IMR-90 (cell line): ENCODE results near the gene LGALS12. TPM values are rescaled to one million over a fixed set of nuclear protein-coding genes. Genes with fewer than 3 reads are reported as not detected.

ENCODE experiments used
- ATAC-seq: fragments of 200-7000 bp; cut with Tn5 transposase; 2 replicates; pipeline ENCODE4 v1.9.1; 2020; ENCODE audit warnings: low read depth, mild to moderate bottlenecking, moderate library complexity
- BruUV-seq: library from RNA; stranded (reverse); fragments of 400-500 nt; replicated peaks from 2 replicates; lab custom pipeline; 2021; lab: Mats Ljungman, UMichigan
- CTCF ChIA-PET: fragments of 300-600 bp; formaldehyde crosslinking; extraction: SDS; loops from one replicate; lab custom pipeline; 2021; ENCODE audit warnings: antibody characterized with exemption; lab: Yijun Ruan, JAX
- POLR2A ChIA-PET: fragments of 300-600 bp; sonication (Branson Sonifier 250); formaldehyde crosslinking; loops from one replicate; lab custom pipeline; 2022; ENCODE audit warnings: antibody characterized with exemption; ENCODE audit not compliant: unreplicated experiment; lab: Charles Lee
- DNase-seq: peaks from one replicate; pipeline ENCODE4 v3.0.0; 2013
- H2AFZ ChIP-seq: replicated peaks from 2 replicates; pipeline ENCODE3; 2013; ENCODE audit warnings: low read length, mild to moderate bottlenecking; ENCODE audit not compliant: poor library complexity
- H2AK5ac ChIP-seq: 2 replicates; pipeline ENCODE4 v1.6.1; 2013; ENCODE audit warnings: low read depth, low read length, inconsistent platforms
- H2AK9ac ChIP-seq: replicated peaks from 2 replicates; pipeline ENCODE3; 2013; ENCODE audit warnings: mild to moderate bottlenecking, low read depth, low read length, moderate library complexity; ENCODE audit not compliant: poor library complexity
- H2BK120ac ChIP-seq: 2 replicates; pipeline ENCODE4 v1.6.1; 2013; ENCODE audit warnings: low read depth, low read length, inconsistent platforms
- H2BK15ac ChIP-seq: 3 replicates; pipeline ENCODE4 v1.6.1; 2013; ENCODE audit warnings: low read depth, low read length, inconsistent platforms
- H2BK20ac ChIP-seq: 2 replicates; pipeline ENCODE4 v1.6.1; 2013; ENCODE audit warnings: low read depth, mild to moderate bottlenecking, inconsistent platforms, low read length, moderate library complexity
- H2BK5ac ChIP-seq: 2 replicates; pipeline ENCODE4 v1.6.1; 2013; ENCODE audit warnings: mild to moderate bottlenecking, low read depth, low read length, inconsistent platforms; ENCODE audit not compliant: poor library complexity, severe bottlenecking
- H3K14ac ChIP-seq: replicated peaks from 2 replicates; pipeline ENCODE4 v1.6.1; 2013; ENCODE audit warnings: low read depth, low read length, inconsistent platforms
- H3K18ac ChIP-seq: 2 replicates; pipeline ENCODE4 v1.6.1; 2013; ENCODE audit warnings: low read depth, low read length, control low read depth
- H3K23ac ChIP-seq: 2 replicates; pipeline ENCODE4 v1.6.1; 2013; ENCODE audit warnings: low read depth, low read length, inconsistent platforms
- H3K27ac ChIP-seq: 2 replicates; pipeline ENCODE4 v1.5.1; 2013; ENCODE audit warnings: mild to moderate bottlenecking, control low read depth, low read length; ENCODE audit not compliant: insufficient read depth
- H3K27me3 ChIP-seq: 2 replicates; pipeline ENCODE4 v1.6.1; 2013; ENCODE audit warnings: low read length; ENCODE audit not compliant: control insufficient read depth, insufficient read depth
- H3K36me3 ChIP-seq: 2 replicates; pipeline ENCODE4 v1.6.1; 2013; ENCODE audit warnings: low read length, mixed read lengths; ENCODE audit not compliant: control insufficient read depth, insufficient read depth
- H3K4ac ChIP-seq: 2 replicates; pipeline ENCODE4 v1.6.1; 2013; ENCODE audit warnings: low read depth, low read length, inconsistent platforms
- H3K4me1 ChIP-seq: 2 replicates; pipeline ENCODE4 v1.6.1; 2013; ENCODE audit warnings: low read length, mixed read lengths; ENCODE audit not compliant: control insufficient read depth, insufficient read depth
- H3K4me2 ChIP-seq: 2 replicates; pipeline ENCODE4 v1.6.1; 2013; ENCODE audit warnings: low read depth, mild to moderate bottlenecking, control low read depth, low read length, moderate library complexity
- H3K4me3 ChIP-seq: 2 replicates; pipeline ENCODE4 v1.5.1; 2013; ENCODE audit warnings: low read depth, mild to moderate bottlenecking, control low read depth, low read length, moderate library complexity; ENCODE audit not compliant: insufficient read depth
- H3K56ac ChIP-seq: 2 replicates; pipeline ENCODE4 v1.6.1; 2013; ENCODE audit warnings: low read length, inconsistent platforms; ENCODE audit not compliant: insufficient read depth; ENCODE audit errors: extremely low read depth
- H3K79me1 ChIP-seq, 2 experiments: 2 replicates each; pipeline ENCODE4 v1.6.1; 2013; ENCODE audit warnings: low read length in 2 of 2, inconsistent platforms in 1 of 2, low read depth in 1 of 2
- H3K9ac ChIP-seq: 2 replicates; pipeline ENCODE4 v1.6.1; 2013; ENCODE audit warnings: low read depth, low read length, control low read depth
- H3K9me1 ChIP-seq: 2 replicates; pipeline ENCODE4 v1.6.1; 2013; ENCODE audit warnings: low read length, inconsistent platforms; ENCODE audit not compliant: insufficient read depth
- H3K9me3 ChIP-seq: 2 replicates; pipeline ENCODE4 v1.6.1; 2013; ENCODE audit warnings: low read length; ENCODE audit not compliant: control insufficient read depth, insufficient read depth
- H4K20me1 ChIP-seq: 2 replicates; pipeline ENCODE4 v1.6.1; 2013; ENCODE audit warnings: low read length, inconsistent platforms; ENCODE audit not compliant: insufficient read depth
- H4K5ac ChIP-seq: 2 replicates; pipeline ENCODE4 v1.6.1; 2013; ENCODE audit warnings: mild to moderate bottlenecking, low read depth, low read length, control low read depth
- H4K8ac ChIP-seq, 2 experiments: 2 replicates each; pipeline ENCODE4 v1.6.1; 2013; ENCODE audit warnings: low read depth in 2 of 2, low read length in 2 of 2, control low read depth in 1 of 2, inconsistent platforms in 1 of 2
- H4K91ac ChIP-seq: 2 replicates; pipeline ENCODE4 v1.6.1; 2013; ENCODE audit warnings: low read depth, low read length, inconsistent platforms; ENCODE audit not compliant: insufficient read depth
- BHLHE40 ChIP-seq: fragments of 150-350 bp; IDR thresholded peaks from 2 replicates; pipeline ENCODE4 v1.6.1; 2016; ENCODE audit warnings: mild to moderate bottlenecking, low read depth, low read length
- CEBPB ChIP-seq: IDR thresholded peaks from 2 replicates; pipeline ENCODE4 v1.6.1; 2012; ENCODE audit warnings: low read depth, low read length, improper control_type of control experiment
- CHD1 ChIP-seq: IDR thresholded peaks from 2 replicates; pipeline ENCODE4 v1.6.1; 2012; ENCODE audit warnings: low read depth, low read length, improper control_type of control experiment
- CTCF ChIP-seq: conservative IDR thresholded peaks from 2 replicates; pipeline ENCODE4 v1.5.1; 2012; ENCODE audit warnings: mild to moderate bottlenecking, low read depth, low read length, improper control_type of control experiment
- ELK1 ChIP-seq: fragments of 150-350 bp; IDR thresholded peaks from 2 replicates; pipeline ENCODE4 v1.6.1; 2016; ENCODE audit warnings: low read depth, mild to moderate bottlenecking, low read length, moderate library complexity, borderline replicate concordance
- MAFK ChIP-seq: IDR thresholded peaks from 2 replicates; pipeline ENCODE4 v1.6.1; 2012; ENCODE audit warnings: low read depth, low read length, improper control_type of control experiment
- MAZ ChIP-seq: IDR thresholded peaks from 2 replicates; pipeline ENCODE4 v1.6.1; 2012; ENCODE audit warnings: low read depth, mild to moderate bottlenecking, low read length, improper control_type of control experiment, moderate library complexity, borderline replicate concordance
- MXI1 ChIP-seq: IDR thresholded peaks from 2 replicates; pipeline ENCODE4 v1.6.1; 2012; ENCODE audit warnings: low read depth, mild to moderate bottlenecking, low read length, moderate library complexity, borderline replicate concordance
- NFE2L2 ChIP-seq: fragments of 150-350 bp; IDR thresholded peaks from 2 replicates; pipeline ENCODE4 v1.6.1; 2016; ENCODE audit warnings: low read depth, mild to moderate bottlenecking, low read length
- POLR2A ChIP-seq: IDR thresholded peaks from 2 replicates; pipeline ENCODE4 v1.6.1; 2012; ENCODE audit warnings: mild to moderate bottlenecking, low read depth, low read length
- RAD21 ChIP-seq: IDR thresholded peaks from 2 replicates; pipeline ENCODE4 v1.6.1; 2012; ENCODE audit warnings: low read length, improper control_type of control experiment
- RCOR1 ChIP-seq: IDR thresholded peaks from 2 replicates; pipeline ENCODE4 v1.6.1; 2012; ENCODE audit warnings: mild to moderate bottlenecking, low read length, improper control_type of control experiment; ENCODE audit not compliant: insufficient replicate concordance
- RFX5 ChIP-seq: IDR thresholded peaks from 2 replicates; pipeline ENCODE4 v1.8.0; 2012; ENCODE audit warnings: low read depth, mild to moderate bottlenecking, low read length, moderate library complexity
- SMC3 ChIP-seq: fragments of 150-350 bp; IDR thresholded peaks from 2 replicates; pipeline ENCODE4 v1.6.1; 2016; ENCODE audit warnings: low read depth, mild to moderate bottlenecking, antibody characterized with exemption, low read length, moderate library complexity
- USF2 ChIP-seq: fragments of 150-350 bp; IDR thresholded peaks from 2 replicates; pipeline ENCODE4 v1.6.1; 2017; ENCODE audit warnings: mild to moderate bottlenecking, antibody characterized with exemption, low read length, low read depth
- WGBS, 2 experiments: methylation state at CpG; one replicate each; pipeline versions ENCODE4 v1.1.5 to v1.1.7; 2013; ENCODE audit warnings: missing lambda C conversion rate in 2 of 2; ENCODE audit not compliant: insufficient read length in 1 of 2; ENCODE audit errors: extremely low coverage in 2 of 2; 5-methylcytosine and 5-hydroxymethylcytosine counted together
- dilution Hi-C: fragments of 300-500 bp; cut with HindIII; formaldehyde crosslinking; loops from one replicate; pipeline ENCODE4 v1.14.3; 2018; ENCODE audit warnings: low sequenced_read_pairs; ENCODE audit not compliant: unreplicated experiment
- in situ Hi-C: fragments of 300-500 bp; cut with MboI; formaldehyde crosslinking; loops from 3 replicates; pipeline ENCODE4 v1.14.3; 2019; ENCODE audit warnings: low sequenced_read_pairs, inconsistent platforms, mixed read lengths
- intact Hi-C: fragments of 100-400 bp; cut with micrococcal nuclease; formaldehyde crosslinking; loops from 2 replicates; pipeline ENCODE4 v1.10.0; 2022
- polyA plus RNA-seq, 3 experiments: library from polyadenylated mRNA; depleted of rRNA; stranded (reverse); fragments of >200 nt; gene quantifications; 2 replicates each; pipeline ENCODE4 v1.2.3, GENCODE V29; 2012; ENCODE audit warnings: low replicate concordance in 1 of 3
- total RNA-seq: library from RNA; depleted of rRNA; stranded (reverse); fragments of >200 nt; gene quantifications from 2 replicates; pipeline ENCODE4 v1.2.3, GENCODE V29; 2012

LGALS12 gene
- total and polyA plus RNA-seq, 2 of the 4 experiments (the other 2 are of a cell fraction) = not detected

- no TSS peak for BruUV-seq
- CTCF ChIA-PET = no interaction called here
- dilution Hi-C loops = no loop called here
These were observed 992 bp downstream of the LGALS12 start for GRCh38 chr11:63506876-63507275.

More at GRCh38 chr11:63506876-63507275, 992 bp downstream of the LGALS12 start:
- POLR2A ChIA-PET = no interaction called here
- no peak overlapping the region for H3K9ac ChIP-seq
- H3K23ac ChIP-seq = no peak overlapping the region
- H3K4ac ChIP-seq = no peak overlapping the region
- H3K4me1 ChIP-seq = no peaks in the 10 kb centered on the region
- H2BK5ac ChIP-seq = no peak overlapping the region
- H2AFZ ChIP-seq = no peak overlapping the region
- in situ Hi-C loops (no loop called here), intact Hi-C loops (no loop called here)
- no CpG with 5 or more reads among the region's 2 CpGs for WGBS, 2 experiments
- no peak overlapping the region for H3K4me3 ChIP-seq
- no peaks in the 10 kb centered on the region for H3K9me3 ChIP-seq
- no peak overlapping the region for H2BK20ac ChIP-seq
- H3K14ac ChIP-seq = no peak overlapping the region
- TF ChIP-seq MAFK = no peak
- TF ChIP-seq MXI1 = no peak
- TF ChIP-seq CEBPB = no peak
- no peak for TF ChIP-seq CTCF
- TF ChIP-seq ELK1 = no peak
- TF ChIP-seq RAD21 = no peak
- no peak for TF ChIP-seq NFE2L2
- TF ChIP-seq POLR2A = no peak
- TF ChIP-seq CHD1 = no peak
- TF ChIP-seq BHLHE40 = no peak
- no peak for TF ChIP-seq RFX5
- TF ChIP-seq RCOR1 = no peak
- TF ChIP-seq SMC3 = no peak
- no peak for TF ChIP-seq MAZ
- TF ChIP-seq USF2 = no peak
- no peak overlapping the region for H2BK15ac ChIP-seq
- DNase-seq (no peak), ATAC-seq (no peak)
- no peaks in the 10 kb centered on the region for H3K9me1 ChIP-seq
- H3K79me1 ChIP-seq = no peaks in the 10 kb centered on the region
- no peaks in the 10 kb centered on the region for H3K36me3 ChIP-seq
- H3K27ac ChIP-seq = no peak overlapping the region
- no peak overlapping the region for H4K5ac ChIP-seq
- H4K20me1 ChIP-seq = no peaks in the 10 kb centered on the region
- H3K18ac ChIP-seq = no peak overlapping the region
- no peak overlapping the region for H2AK5ac ChIP-seq
- no peak overlapping the region for H3K4me2 ChIP-seq
- H3K56ac ChIP-seq = no peak overlapping the region
- H4K8ac ChIP-seq = no peak overlapping the region
- no peak overlapping the region for H4K91ac ChIP-seq
- H2BK120ac ChIP-seq = no peak overlapping the region
- peaks cover 2% of the 10 kb centered on the region; the same call in 1 of the 2 replicates for H3K27me3 ChIP-seq
- no peak overlapping the region for H2AK9ac ChIP-seq
